Progenitor cell of endocrine pancreas (in vitro differentiated cells): ENCODE data around the gene KRTAP10-1. TPM values are rescaled to one million over a fixed set of nuclear protein-coding genes. Genes with fewer than 3 reads are reported as not detected.
"Not testable (repeated sequence)": the region's sequence is repeated elsewhere in the genome, so short reads cannot be mapped to it uniquely, and the experiment has no call there.

ENCODE experiments used
- DNase-seq: peaks from one replicate; pipeline ENCODE4 v3.0.0; 2021; ENCODE audit warnings: low spot score; ENCODE audit not compliant: unreplicated experiment
- H3K27ac Mint-ChIP-seq: 2 replicates; pipeline ENCODE4 v1.8.0; 2021; ENCODE audit warnings: mild to moderate bottlenecking, moderate library complexity, mixed read lengths
- H3K27me3 Mint-ChIP-seq: 2 replicates; pipeline ENCODE4 v1.8.0; 2021; ENCODE audit warnings: mixed read lengths
- H3K36me3 Mint-ChIP-seq: 2 replicates; pipeline ENCODE4 v1.8.0; 2022; ENCODE audit warnings: mixed read lengths; ENCODE audit not compliant: insufficient read depth
- H3K4me1 Mint-ChIP-seq: 2 replicates; pipeline ENCODE4 v1.8.0; 2021; ENCODE audit warnings: low read depth, mixed read lengths
- H3K4me3 Mint-ChIP-seq: 2 replicates; pipeline ENCODE4 v1.8.0; 2021; ENCODE audit warnings: low read depth, mild to moderate bottlenecking, moderate library complexity, mixed read lengths
- H3K9me3 Mint-ChIP-seq: 2 replicates; pipeline ENCODE4 v1.8.0; 2021; ENCODE audit warnings: low read depth, mixed read lengths
- CTCF ChIP-seq: fragments of 200-600 bp; sonication (generic); IDR thresholded peaks from one replicate; pipeline ENCODE4 v1.5.0; 2021; ENCODE audit warnings: antibody characterized with exemption, mild to moderate bottlenecking; ENCODE audit not compliant: unreplicated experiment
- total RNA-seq: library from RNA; stranded (reverse); gene quantifications from 2 replicates; pipeline ENCODE4 v1.2.1, GENCODE V29; 2021

Gene KRTAP10-1
- total RNA-seq, 1 donor from 2014 or later: not detected

- H3K36me3 Mint-ChIP-seq: peaks cover 2% of the 10 kb centered on the region
- H3K9me3 Mint-ChIP-seq: peaks cover 20% of the 10 kb centered on the region
- H3K27ac Mint-ChIP-seq: no peak overlapping the region
- no peak for DNase-seq
- H3K4me3 Mint-ChIP-seq: no peak overlapping the region
- peaks cover 6% of the 10 kb centered on the region for H3K27me3 Mint-ChIP-seq
- H3K4me1 Mint-ChIP-seq: peaks cover 3% of the 10 kb centered on the region
- TF ChIP-seq CTCF: no peak
Observed at GRCh38 chr21:44578371-44579055, 38.5 kb upstream of the KRTAP10-1 start.

DNA sequence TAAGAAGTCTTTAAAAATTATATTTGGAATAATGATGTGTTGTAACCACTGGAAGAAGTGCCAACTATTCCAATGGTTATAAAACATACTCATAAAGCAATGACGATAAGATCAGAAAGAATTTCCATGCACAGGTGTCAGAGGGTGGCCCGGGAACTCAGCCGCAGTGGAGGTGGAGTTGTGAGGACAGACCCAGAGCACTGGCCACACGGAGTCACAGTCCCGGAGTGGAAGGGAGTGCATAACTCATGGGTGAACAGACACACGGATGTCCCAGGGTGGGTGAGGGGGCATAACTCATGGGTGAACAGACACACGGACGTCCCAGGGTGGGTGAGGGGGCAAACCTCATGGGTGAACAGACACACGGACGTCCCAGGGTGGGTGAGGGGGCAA lies 36.0 kb upstream of the KRTAP10-1 start:
- H3K27me3 Mint-ChIP-seq: no peaks in the 10 kb centered on the region
- peaks cover 19% of the 10 kb centered on the region for H3K9me3 Mint-ChIP-seq

GRCh38 chr21:44575307-44576024 lies 35.5 kb upstream of the KRTAP10-1 start:
- no peak for DNase-seq
- no peak overlapping the region for H3K4me3 Mint-ChIP-seq
- TF ChIP-seq CTCF: no peak
- peaks cover 21% of the 10 kb centered on the region for H3K9me3 Mint-ChIP-seq
- no peaks in the 10 kb centered on the region for H3K36me3 Mint-ChIP-seq
- peak overlapping the region; percentile 19 for H3K27ac Mint-ChIP-seq
- no peaks in the 10 kb centered on the region for H3K27me3 Mint-ChIP-seq
- peaks cover 3% of the 10 kb centered on the region for H3K4me1 Mint-ChIP-seq

More for the DNA sequence above, 36.0 kb upstream of the KRTAP10-1 start:
- Mint-ChIP-seq H3K36me3 (no peaks in the 10 kb centered on the region), H3K27ac (no peak overlapping the region), H3K4me3 (no peak overlapping the region), H3K4me1 (peaks cover 3% of the 10 kb centered on the region)
- no peak for DNase-seq
- TF ChIP-seq CTCF: no peak

DNA sequence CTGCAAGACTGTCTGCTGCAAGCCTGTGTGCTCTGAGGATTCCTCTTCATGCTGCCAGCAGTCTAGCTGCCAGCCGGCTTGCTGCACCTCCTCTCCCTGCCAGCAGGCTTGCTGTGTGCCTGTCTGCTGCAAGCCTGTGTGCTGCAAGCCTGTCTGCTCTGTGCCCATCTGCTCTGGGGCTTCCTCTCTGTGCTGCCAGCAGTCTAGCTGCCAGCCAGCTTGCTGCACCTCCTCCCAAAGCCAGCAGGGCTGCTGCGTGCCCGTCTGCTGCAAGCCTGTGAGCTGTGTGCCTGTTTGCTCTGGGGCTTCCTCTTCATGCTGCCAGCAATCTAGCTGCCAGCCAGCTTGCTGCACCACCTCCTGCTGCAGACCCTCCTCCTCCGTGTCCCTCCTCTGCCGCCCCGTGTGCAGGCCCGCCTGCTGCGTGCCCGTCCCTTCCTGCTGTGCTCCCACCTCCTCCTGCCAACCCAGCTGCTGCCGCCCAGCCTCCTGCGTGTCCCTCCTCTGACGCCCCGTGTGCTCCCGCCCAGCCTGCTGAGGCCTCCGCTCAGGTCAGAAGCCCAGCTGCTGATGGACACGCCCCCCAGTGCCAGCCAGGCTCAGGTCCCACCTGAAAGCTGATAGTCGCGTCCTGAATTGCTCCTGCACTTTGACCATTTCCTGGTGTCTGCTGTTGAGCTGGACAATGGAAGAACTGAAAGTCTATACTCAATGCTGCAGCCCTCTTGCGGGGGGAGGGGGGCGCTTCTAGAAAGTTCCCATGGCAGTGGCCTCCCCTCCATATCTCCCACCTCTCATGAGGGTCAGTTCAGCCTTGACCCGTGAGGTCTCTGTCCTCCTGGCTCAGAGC lies 34.7 kb upstream of the KRTAP10-1 start:
- no peak for DNase-seq
- Mint-ChIP-seq H3K27me3 (no peaks in the 10 kb centered on the region), H3K27ac (peak overlapping the region; percentile 19), H3K4me1 (peaks cover 3% of the 10 kb centered on the region), H3K9me3 (peaks cover 23% of the 10 kb centered on the region), H3K36me3 (no peaks in the 10 kb centered on the region), H3K4me3 (no peak overlapping the region)
- TF ChIP-seq CTCF: no peak

- H3K36me3 Mint-ChIP-seq, H3K4me3 Mint-ChIP-seq, H3K4me1 Mint-ChIP-seq, DNase-seq, H3K27me3 Mint-ChIP-seq: not testable (repeated sequence)
- Mint-ChIP-seq H3K27ac (peak within 1 kb of the TSS; percentile 51), H3K9me3 (peaks cover 23% of the 10 kb centered on the region)
Observed at GRCh38 chr21:44573630-44574456, 33.8 kb upstream of the KRTAP10-1 start, which contains the start of gene KRTAP10-4. Gene KRTAP10-4, plus strand, starts transcription at chr21:44573729. Its CDS starts 30 bp downstream, at chr21:44573759.
